NCI-H1048 (cell line): Measurements from ENCODE around the gene PCDHB9.

ENCODE experiments used
- DNase-seq: peaks from one replicate; lab custom pipeline; 2025; lab: John Stamatoyannopoulos, UW

PCDHB9 gene

DNA sequence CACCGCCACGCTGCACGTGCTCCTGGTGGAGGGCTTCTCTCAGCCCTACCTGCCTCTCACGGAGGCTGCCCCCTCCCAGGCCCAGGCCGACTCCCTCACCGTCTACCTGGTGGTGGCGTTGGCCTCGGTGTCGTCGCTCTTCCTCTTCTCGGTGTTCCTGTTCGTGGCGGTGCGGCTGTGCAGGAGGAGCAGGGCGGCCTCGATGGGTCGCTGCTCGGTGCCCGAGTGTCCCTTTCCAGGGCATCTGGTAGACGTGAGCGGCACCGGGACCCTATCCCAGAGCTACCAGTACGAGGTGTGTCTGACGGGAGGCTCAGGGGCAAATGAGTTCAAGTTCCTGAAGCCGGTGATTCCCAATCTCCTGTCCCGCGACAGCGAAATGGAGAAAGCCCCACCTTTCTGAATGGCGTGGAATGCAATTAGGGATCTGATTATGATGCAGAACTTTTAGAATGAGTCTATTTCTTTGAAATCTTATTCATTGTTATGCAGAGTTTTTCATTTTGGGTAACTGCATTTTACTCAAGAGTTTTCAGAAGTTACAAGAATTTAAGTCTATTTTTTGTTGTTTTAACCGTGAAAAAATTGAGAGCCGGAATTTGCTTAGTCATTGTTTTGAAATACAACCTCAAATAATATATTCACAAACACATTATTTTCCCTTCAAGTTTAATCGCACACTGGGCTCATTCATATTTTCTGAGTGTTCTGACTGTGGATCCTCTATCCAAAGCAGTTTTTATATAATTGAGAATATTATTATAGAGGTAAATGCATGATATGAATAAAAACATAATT, 49.8 kb downstream of the PCDHB9 start:
- DNase-seq, result no peak
